ENCODE data around the gene COX6B1. TPM values are rescaled to one million over a fixed set of nuclear protein-coding genes. Genes with fewer than 3 reads are reported as not detected.

Gene COX6B1
- polyA plus RNA-seq, 1 experiment: 463 TPM

DNA sequence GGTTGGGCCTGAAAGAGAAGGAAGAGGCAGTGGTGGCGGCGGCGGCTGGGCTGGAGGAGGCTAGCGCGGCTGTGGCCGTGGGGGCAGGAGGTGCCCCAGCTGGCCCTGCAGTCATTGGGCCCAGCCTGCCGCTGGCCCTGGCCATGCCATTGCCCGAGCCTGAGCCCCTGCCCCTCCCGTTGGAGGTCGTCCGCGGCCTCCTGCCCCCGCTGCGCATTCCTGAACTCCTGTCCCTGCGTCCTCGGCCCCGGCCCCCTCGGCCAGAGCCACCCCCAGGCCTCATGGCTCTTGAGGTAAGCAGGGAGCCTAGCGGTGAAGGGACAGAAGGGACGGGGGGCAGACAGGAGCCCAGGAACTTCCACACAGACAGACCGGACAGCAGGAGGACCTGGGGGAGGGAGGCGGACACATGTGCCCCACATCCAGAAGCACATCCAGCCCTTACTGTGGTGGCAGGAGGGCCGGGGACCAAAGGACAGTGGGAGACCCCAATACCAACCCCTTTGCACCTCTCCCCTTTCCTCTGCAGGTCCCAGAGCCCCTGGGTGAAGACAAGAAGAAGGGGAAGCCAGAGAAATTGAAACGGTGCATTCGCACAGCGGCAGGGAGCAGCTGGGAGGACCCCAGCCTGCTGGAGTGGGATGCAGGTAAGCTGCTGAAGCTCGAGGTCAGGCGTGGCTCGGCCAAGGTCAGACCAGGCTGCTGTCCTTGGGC lies 14.2 kb upstream of the COX6B1 start:
- TF ChIP-seq CTCF (IDR thresholded peaks at IDR 0.05; ENCODE audit: insufficient read depth, low read depth, low read length): no peak
- Histone ChIP-seq H3K4me3 (ENCODE audit: low read depth, low read length) (no peak overlapping the region), H3K27me3 (ENCODE audit: control insufficient read depth, insufficient read depth, low read length) (no peaks in the 10 kb centered on the region), H3K36me3 (ENCODE audit: control insufficient read depth, insufficient read depth, low read length) (peaks cover 49% of the 10 kb centered on the region)
- ChIA-PET POLR2A (no interaction called here), CTCF (no interaction called here)
- DNase-seq (ENCODE audit: low read depth): no peak

DNA sequence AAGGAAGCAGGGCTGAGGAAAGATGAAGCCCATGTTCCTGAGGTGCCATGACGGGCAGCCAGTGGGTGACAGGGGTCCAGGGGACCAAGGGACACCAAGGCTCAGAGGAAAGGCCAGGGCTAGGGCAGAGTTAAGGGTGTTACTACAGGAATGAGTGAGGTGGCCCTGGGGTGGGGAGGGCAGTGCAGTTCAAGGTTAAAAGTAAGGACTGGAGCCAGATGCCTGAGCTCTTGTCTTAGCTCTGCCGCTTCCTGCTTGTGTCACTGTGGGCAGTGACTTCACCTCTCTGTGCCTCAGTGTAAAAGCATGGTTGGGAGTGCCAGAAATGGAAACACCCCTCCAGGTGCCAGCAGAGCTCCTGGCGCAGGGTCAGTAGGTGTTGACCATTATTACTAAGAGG lies 11.5 kb upstream of the COX6B1 start:
- DNase-seq (ENCODE audit: low read depth): no peak
- Histone ChIP-seq H3K4me3 (ENCODE audit: low read depth, low read length) (no peak overlapping the region), H3K27me3 (ENCODE audit: control insufficient read depth, insufficient read depth, low read length) (no peaks in the 10 kb centered on the region), H3K36me3 (ENCODE audit: control insufficient read depth, insufficient read depth, low read length) (peaks cover 39% of the 10 kb centered on the region)
- ChIA-PET POLR2A (no interaction called here), CTCF (no interaction called here)
- TF ChIP-seq CTCF (IDR thresholded peaks at IDR 0.05; ENCODE audit: insufficient read depth, low read depth, low read length): no peak

- no peaks in the 10 kb centered on the region for H3K27me3 ChIP-seq (ENCODE audit: control insufficient read depth, insufficient read depth, low read length)
- DNase-seq (ENCODE audit: low read depth): no peak
- no peak overlapping the region for H3K4me3 ChIP-seq (ENCODE audit: low read depth, low read length)
- ChIA-PET POLR2A (no interaction called here), CTCF (interaction anchor here (2.1 kb wide), 1 partner anchor 8 kb away, joined by 6 read pairs; no protein-coding TSS in a partner anchor)
- H3K36me3 ChIP-seq (ENCODE audit: control insufficient read depth, insufficient read depth, low read length): peaks cover 35% of the 10 kb centered on the region
- no peak for TF ChIP-seq CTCF (IDR thresholded peaks at IDR 0.05; ENCODE audit: insufficient read depth, low read depth, low read length)
Measured at GRCh38 chr19:35637165-35637564, 11.0 kb upstream of the COX6B1 start.

DNA sequence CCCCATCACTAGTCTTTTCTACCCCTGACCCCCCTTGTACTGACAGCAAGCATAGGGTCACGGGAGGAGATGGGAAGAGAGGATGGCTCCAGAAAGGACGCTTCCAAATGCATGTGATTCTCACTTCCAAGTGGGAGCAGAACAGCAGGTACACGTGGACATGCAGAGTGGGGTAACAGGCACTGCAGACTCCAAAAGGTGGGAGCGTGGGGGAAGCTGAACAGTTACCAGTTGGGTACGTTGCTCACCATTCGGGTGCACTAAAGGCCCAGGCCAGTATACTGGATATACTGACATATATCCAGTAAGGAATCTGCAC lies 8.8 kb upstream of the COX6B1 start:
- POLR2A ChIA-PET: no interaction called here
- TF ChIP-seq CTCF (IDR thresholded peaks at IDR 0.05; ENCODE audit: insufficient read depth, low read depth, low read length): no peak
- H3K4me3 ChIP-seq (ENCODE audit: low read depth, low read length): no peak overlapping the region
- peaks cover 18% of the 10 kb centered on the region for H3K36me3 ChIP-seq (ENCODE audit: control insufficient read depth, insufficient read depth, low read length)
- no peak for DNase-seq (ENCODE audit: low read depth)
- H3K27me3 ChIP-seq (ENCODE audit: control insufficient read depth, insufficient read depth, low read length): no peaks in the 10 kb centered on the region
- CTCF ChIA-PET: no interaction called here

DNA sequence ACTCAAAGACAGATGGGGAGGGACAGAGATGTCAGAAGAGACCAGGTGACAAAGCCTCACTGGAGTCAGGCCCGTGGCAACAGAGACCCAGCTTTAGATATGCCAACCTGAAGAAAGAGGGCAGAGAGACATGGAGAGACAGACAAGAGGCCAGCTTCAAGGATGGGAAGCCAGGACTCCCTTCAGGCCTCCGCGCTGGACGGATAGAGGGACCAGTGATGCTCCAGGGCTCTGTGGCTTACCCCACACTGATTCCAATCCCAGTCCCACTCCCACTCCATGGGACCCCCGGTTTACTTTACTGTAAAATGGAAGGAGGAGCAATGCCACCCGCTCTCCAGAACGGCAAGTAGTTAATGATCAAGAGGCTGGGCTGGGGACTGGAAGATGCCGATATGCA lies 8.3 kb upstream of the COX6B1 start:
- Histone ChIP-seq H3K27me3 (ENCODE audit: control insufficient read depth, insufficient read depth, low read length) (no peaks in the 10 kb centered on the region), H3K36me3 (ENCODE audit: control insufficient read depth, insufficient read depth, low read length) (peaks cover 17% of the 10 kb centered on the region), H3K4me3 (ENCODE audit: low read depth, low read length) (no peak overlapping the region)
- DNase-seq (ENCODE audit: low read depth): no peak
- POLR2A ChIA-PET: no interaction called here
- no peak for TF ChIP-seq CTCF (IDR thresholded peaks at IDR 0.05; ENCODE audit: insufficient read depth, low read depth, low read length)
- CTCF ChIA-PET: no interaction called here
